Right lobe of liver (tissue), 6 donors: ENCODE data around the gene GJB5. TPM values are rescaled to one million over a fixed set of nuclear protein-coding genes. Genes with fewer than 3 reads are reported as not detected.

Experiments used
- ATAC-seq, 4 donors: fragments of 200-7000 bp; cut with Tn5 transposase; one replicate each; pipeline ENCODE4 v1.9.1; 2020; ENCODE audit warnings: mild to moderate bottlenecking in 4 of 4, moderate library complexity in 4 of 4
- DNase-seq, 3 donors: peaks; one replicate each; pipeline ENCODE4 v3.0.0-alpha.2; 2020
- H3K27ac ChIP-seq, 3 donors: fragments of 200-600 bp; one replicate each; pipeline ENCODE4 v1.8.0; 2022
- H3K27me3 ChIP-seq, 2 donors: fragments of 200-600 bp; one replicate each; pipeline ENCODE4 v1.8.0; 2022
- H3K36me3 ChIP-seq, 4 donors: fragments of 200-600 bp; sonication (generic) in 1 of 4; one replicate each; pipeline versions ENCODE4 v1.5.1 to v1.8.0; 2017 to 2022; ENCODE audit warnings: control low read depth in 1 of 4
- H3K4me1 ChIP-seq, 4 donors: fragments of 200-600 bp; sonication (generic) in 1 of 4; one replicate each; pipeline versions ENCODE4 v1.5.1 to v1.8.0; 2017 to 2022; ENCODE audit warnings: control low read depth in 1 of 4
- H3K4me3 ChIP-seq, 3 donors: fragments of 200-600 bp; one replicate each; pipeline ENCODE4 v1.8.0; 2022
- H3K9me3 ChIP-seq, 4 donors: fragments of 200-600 bp; sonication (generic) in 1 of 4; one replicate each; pipeline versions ENCODE4 v1.5.1 to v1.8.0; 2017 to 2022; ENCODE audit warnings: control low read depth in 1 of 4
- CTCF ChIP-seq, 4 donors: fragments of 200-600 bp in 3 of 4; fragments of 450-650 bp in 1 of 4; IDR thresholded peaks; one replicate each; pipeline versions ENCODE4 v1.5.1 to v1.8.0; 2016 to 2022; ENCODE audit warnings: antibody characterized with exemption in 4 of 4, mild to moderate bottlenecking in 2 of 4
- POLR2A ChIP-seq: fragments of 450-650 bp; IDR thresholded peaks from one replicate; pipeline ENCODE4 v1.6.1; 2017; ENCODE audit warnings: antibody characterized with exemption, mild to moderate bottlenecking
- WGBS: methylation state at CpG from one replicate; pipeline ENCODE4 v1.1.6; 2018; ENCODE audit warnings: low coverage, low lambda C conversion rate; ENCODE audit not compliant: insufficient coverage; ENCODE audit errors: missing lambda C conversion rate; 5-methylcytosine and 5-hydroxymethylcytosine counted together
- intact Hi-C, 2 donors: fragments of 100-400 bp; cut with DNase I; formaldehyde crosslinking; loops; one replicate each; pipeline versions ENCODE4 v1.11.2 to v1.14.1; 2022
- total RNA-seq, 6 experiments: library from RNA; depleted of rRNA in 2 of 6; stranded (reverse); fragments of >200 nt in 2 of 6; fragmentation: NEBNext Ultra II Directional in 3 of 6; extraction: Animal tissue kit (Norgen Biotek cat#: 25700) in 3 of 6; gene quantifications; one replicate each; pipeline versions ENCODE4 v1.1.0 to v1.2.4, GENCODE V29; 2016 to 2023
- donor health status: DM: no; HTN: yes; CAD: no.
- donor health status: DM: no; HTN: no; CAD: no.
- donor health status: DM: no; HTN: no; CAD: no.
- donor health status: DM: no; HTN: yes; CAD: no.
- donor health status: DM: no; HTN: yes; CAD: no.

The GJB5 gene
- total RNA-seq, 6 experiments from 2014 or later = not detected

GRCh38 chr1:34776911-34777310, 22.1 kb downstream of the GJB5 start:
- no peaks in the 10 kb centered on the region for H3K9me3 ChIP-seq
- DNase-seq = no peak
- H3K27me3 ChIP-seq = no peaks in the 10 kb centered on the region
- ATAC-seq = no peak
- H3K4me3 ChIP-seq = no peak overlapping the region
- no peak for TF ChIP-seq POLR2A
- TF ChIP-seq CTCF (IDR thresholded peaks at IDR 0.05) = no peak
- H3K27ac ChIP-seq = no peak overlapping the region
- H3K4me1 ChIP-seq = peaks cover 0 to 10% (median under 1%) of the 10 kb centered on the region in 4 donors
- intact Hi-C loops = no loop called here
- H3K36me3 ChIP-seq = no peaks in the 10 kb centered on the region
- WGBS = 29% methylated on average over 1 of the region's 3 CpGs

- H3K4me1 ChIP-seq = peaks cover 0 to 17% (median 4%) of the 10 kb centered on the region in 4 donors
- DNase-seq = no peak
- no peaks in the 10 kb centered on the region for H3K27me3 ChIP-seq
- H3K9me3 ChIP-seq = no peaks in the 10 kb centered on the region
- no peak for TF ChIP-seq CTCF (IDR thresholded peaks at IDR 0.05)
- no peak for TF ChIP-seq POLR2A
- WGBS = 50% methylated on average over 10 of the region's 10 CpGs
- no peak for ATAC-seq
- intact Hi-C loops = no loop called here
- H3K4me3 ChIP-seq = no peak overlapping the region
- no peaks in the 10 kb centered on the region for H3K36me3 ChIP-seq
- no peak overlapping the region for H3K27ac ChIP-seq
Observed at GRCh38 chr1:34777519-34778321, 22.9 kb downstream of the GJB5 start.

GRCh38 chr1:34778381-34778780, 23.5 kb downstream of the GJB5 start:
- no peak overlapping the region for H3K27ac ChIP-seq
- TF ChIP-seq CTCF (IDR thresholded peaks at IDR 0.05) (no peak), POLR2A (no peak)
- H3K4me1 ChIP-seq = peaks cover 0 to 17% (median 4%) of the 10 kb centered on the region in 4 donors
- 71% methylated on average over 6 of the region's 6 CpGs for WGBS
- DNase-seq = no peak
- no peaks in the 10 kb centered on the region for H3K27me3 ChIP-seq
- no peak overlapping the region for H3K4me3 ChIP-seq
- no peaks in the 10 kb centered on the region for H3K9me3 ChIP-seq
- intact Hi-C loops = no loop called here
- ATAC-seq = no peak
- no peaks in the 10 kb centered on the region for H3K36me3 ChIP-seq

- no peaks in the 10 kb centered on the region for H3K36me3 ChIP-seq
- H3K4me1 ChIP-seq = peaks cover 0 to 17% (median 4%) of the 10 kb centered on the region in 4 donors
- no peaks in the 10 kb centered on the region for H3K9me3 ChIP-seq
- no peak for TF ChIP-seq CTCF (IDR thresholded peaks at IDR 0.05)
- TF ChIP-seq POLR2A = no peak
- DNase-seq (no peak), ATAC-seq (no peak)
- no peak overlapping the region for H3K4me3 ChIP-seq
- intact Hi-C loops = no loop called here
- H3K27ac ChIP-seq = no peak overlapping the region
- no peaks in the 10 kb centered on the region for H3K27me3 ChIP-seq
- 76% methylated on average over 5 of the region's 5 CpGs for WGBS
Observed at GRCh38 chr1:34779005-34779404, 24.2 kb downstream of the GJB5 start.
